Fibroblast of pulmonary artery (primary cell): ENCODE measurements around the gene GIMAP8.

Source experiments
- DNase-seq: peaks from one replicate; pipeline ENCODE4 v3.0.0-alpha.2; 2010; ENCODE audit warnings: low read depth
- H3K4me3 ChIP-seq: replicated peaks from 2 replicates; pipeline ENCODE4 v1.5.1; 2011; ENCODE audit warnings: low read depth, mild to moderate bottlenecking, control low read depth, low read length, moderate library complexity
- CTCF ChIP-seq: IDR thresholded peaks from 2 replicates; pipeline ENCODE4 v1.5.1; 2011; ENCODE audit warnings: mild to moderate bottlenecking, control low read depth, low read length, inconsistent platforms; ENCODE audit errors: missing control alignments

Gene GIMAP8

GRCh38 chr7:150503155-150503554, 52.7 kb downstream of the GIMAP8 start:
- H3K4me3 ChIP-seq: no peak overlapping the region
- no peak for TF ChIP-seq CTCF
- DNase-seq: no peak

- no peak for DNase-seq
- no peak for TF ChIP-seq CTCF
Observed at GRCh38 chr7:150503581-150503980, 53.2 kb downstream of the GIMAP8 start.

GRCh38 chr7:150507947-150508602, 57.6 kb downstream of the GIMAP8 start:
- no peak for TF ChIP-seq CTCF
- H3K4me3 ChIP-seq: no peak overlapping the region
- no peak for DNase-seq

More at GRCh38 chr7:150503581-150503980, 53.2 kb downstream of the GIMAP8 start:
- H3K4me3 ChIP-seq: no peak overlapping the region

GRCh38 chr7:150511048-150511447, 60.6 kb downstream of the GIMAP8 start:
- no peak for DNase-seq
- no peak overlapping the region for H3K4me3 ChIP-seq
- TF ChIP-seq CTCF: no peak

GRCh38 chr7:150513758-150514157, 63.3 kb downstream of the GIMAP8 start:
- no peak for DNase-seq
- H3K4me3 ChIP-seq: no peak overlapping the region
- TF ChIP-seq CTCF: no peak

GRCh38 chr7:150514748-150515222, 64.4 kb downstream of the GIMAP8 start, which contains the start of gene GIMAP7:
Gene GIMAP7 (plus strand): TSS chr7:150514872. CDS start chr7:150519975, 5,103 bp downstream.
- TF ChIP-seq CTCF: no peak
- no peak within 1 kb of the TSS for H3K4me3 ChIP-seq
- no peak for DNase-seq
